Stimulated activated CD4-positive, alpha-beta T cell treated with anti-CD3 and anti-CD28 coated beads, Interleukin-4, amount 100 ng/mL, for 1 hour (primary cell): ENCODE measurements around the gene KCNG2.

Experiments used
- DNase-seq: peaks from one replicate; pipeline ENCODE4 v3.0.0-alpha.2; 2020

Gene KCNG2

DNA sequence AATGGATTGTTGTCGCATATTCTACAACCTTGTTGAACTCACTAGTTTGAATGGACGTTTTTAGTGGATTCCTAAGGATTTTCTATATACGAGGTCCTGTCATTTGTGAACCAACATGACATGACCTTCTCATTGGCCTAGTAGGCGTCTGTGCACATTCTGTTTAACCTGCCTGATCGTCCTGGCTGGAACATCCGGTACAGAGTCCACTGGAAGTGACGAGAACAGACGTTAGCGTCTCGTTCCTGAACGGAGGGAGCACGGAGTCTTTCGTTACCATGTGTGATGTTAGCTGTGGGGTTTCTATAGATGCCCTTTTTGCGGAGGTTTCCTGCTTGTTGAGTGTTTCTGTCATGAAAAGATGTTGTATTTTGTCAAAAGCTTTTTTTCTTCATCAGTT lies 91.8 kb downstream of the KCNG2 start:
- DNase-seq, result no peak

DNA sequence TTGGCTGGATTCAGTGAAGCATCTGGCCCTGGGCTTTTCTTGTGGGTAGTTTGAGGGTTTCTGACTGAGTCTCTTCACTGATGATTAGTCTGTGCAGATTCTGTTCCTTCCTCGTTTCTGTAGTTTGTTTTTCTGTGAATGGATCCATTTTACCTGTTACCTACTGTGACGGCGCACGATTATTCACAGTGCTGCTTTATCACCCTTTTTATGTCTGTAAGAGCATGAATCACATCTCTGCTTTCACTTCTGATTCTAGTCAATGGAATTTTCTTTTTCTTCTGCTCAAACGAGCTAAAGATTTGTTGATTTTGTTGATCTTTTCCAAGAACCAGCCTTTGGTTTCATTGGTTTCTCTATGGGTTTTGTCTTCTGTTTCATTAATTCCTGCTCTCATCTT lies 92.9 kb downstream of the KCNG2 start:
- no peak for DNase-seq

DNA sequence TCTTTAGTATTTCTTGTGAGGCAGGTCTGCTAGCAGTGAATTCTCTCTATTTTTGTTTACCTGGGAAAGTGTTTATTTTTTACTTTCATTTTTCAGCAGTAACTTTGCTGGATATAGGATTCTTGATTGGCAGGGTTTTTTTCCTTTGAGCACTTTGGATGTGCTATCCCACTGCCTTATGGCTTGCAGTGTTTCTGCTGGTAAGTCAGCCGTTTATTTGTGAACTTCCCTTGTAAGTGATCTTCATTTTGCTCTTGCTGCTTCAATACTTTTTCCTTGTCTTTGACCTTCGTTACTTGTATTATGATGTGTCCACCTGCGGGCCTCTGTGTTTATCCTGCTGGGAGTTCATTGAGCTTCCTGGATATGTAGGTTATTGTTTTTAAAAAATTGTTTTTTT lies 99.0 kb downstream of the KCNG2 start:
- DNase-seq, result no peak

DNA sequence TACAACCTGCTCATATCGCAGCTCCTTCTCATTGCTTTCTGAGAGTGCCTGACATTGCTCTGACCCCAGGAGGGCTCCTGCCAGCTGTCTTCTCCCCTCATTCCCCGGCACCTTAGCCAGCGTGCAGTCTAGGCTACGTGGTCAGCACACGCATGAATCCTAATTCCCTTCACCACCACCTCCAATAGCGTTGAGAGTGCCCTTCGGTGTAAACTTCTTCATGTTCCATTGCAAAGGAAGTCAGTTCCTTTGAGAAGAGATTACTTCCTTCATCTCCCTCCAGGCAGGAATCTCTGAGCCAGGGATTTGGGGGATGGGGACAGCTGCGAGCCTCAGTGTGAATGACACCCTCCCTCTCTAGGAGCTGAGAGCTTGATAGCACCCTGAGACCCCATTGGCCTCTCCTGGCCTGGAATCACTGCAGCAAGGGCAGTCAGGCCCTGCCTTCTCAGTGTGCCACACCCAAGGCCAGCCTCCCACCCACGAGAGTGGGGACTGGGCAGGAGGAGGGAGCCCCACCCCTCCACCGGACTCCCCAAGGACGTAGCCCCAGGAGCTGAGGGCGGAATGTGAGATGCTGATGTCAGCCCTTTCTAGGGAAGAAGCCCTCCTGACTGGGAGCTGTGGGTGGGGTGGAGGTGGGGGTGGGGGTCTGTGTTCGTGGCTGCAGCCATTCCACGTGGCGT lies 100.3 kb downstream of the KCNG2 start:
- no peak for DNase-seq

DNA sequence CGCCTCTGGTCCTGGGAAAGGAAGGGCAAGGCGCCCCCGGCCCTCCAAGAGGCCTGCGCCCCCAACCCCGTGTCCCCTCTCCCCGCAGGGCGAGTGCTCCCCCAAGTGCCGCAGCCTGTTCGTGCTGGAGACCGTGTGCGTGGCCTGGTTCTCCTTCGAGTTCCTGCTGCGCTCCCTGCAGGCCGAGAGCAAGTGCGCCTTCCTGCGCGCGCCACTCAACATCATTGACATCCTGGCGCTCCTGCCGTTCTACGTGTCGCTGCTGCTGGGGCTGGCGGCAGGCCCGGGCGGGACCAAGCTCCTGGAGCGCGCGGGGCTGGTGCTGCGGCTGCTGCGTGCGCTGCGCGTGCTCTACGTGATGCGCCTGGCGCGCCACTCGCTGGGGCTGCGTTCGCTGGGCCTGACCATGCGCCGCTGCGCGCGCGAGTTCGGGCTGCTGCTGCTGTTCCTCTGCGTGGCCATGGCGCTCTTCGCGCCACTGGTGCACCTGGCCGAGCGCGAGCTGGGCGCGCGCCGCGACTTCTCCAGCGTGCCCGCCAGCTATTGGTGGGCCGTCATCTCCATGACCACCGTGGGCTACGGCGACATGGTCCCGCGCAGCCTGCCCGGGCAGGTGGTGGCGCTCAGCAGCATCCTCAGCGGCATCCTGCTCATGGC lies 101.3 kb downstream of the KCNG2 start:
- no peak for DNase-seq

DNA sequence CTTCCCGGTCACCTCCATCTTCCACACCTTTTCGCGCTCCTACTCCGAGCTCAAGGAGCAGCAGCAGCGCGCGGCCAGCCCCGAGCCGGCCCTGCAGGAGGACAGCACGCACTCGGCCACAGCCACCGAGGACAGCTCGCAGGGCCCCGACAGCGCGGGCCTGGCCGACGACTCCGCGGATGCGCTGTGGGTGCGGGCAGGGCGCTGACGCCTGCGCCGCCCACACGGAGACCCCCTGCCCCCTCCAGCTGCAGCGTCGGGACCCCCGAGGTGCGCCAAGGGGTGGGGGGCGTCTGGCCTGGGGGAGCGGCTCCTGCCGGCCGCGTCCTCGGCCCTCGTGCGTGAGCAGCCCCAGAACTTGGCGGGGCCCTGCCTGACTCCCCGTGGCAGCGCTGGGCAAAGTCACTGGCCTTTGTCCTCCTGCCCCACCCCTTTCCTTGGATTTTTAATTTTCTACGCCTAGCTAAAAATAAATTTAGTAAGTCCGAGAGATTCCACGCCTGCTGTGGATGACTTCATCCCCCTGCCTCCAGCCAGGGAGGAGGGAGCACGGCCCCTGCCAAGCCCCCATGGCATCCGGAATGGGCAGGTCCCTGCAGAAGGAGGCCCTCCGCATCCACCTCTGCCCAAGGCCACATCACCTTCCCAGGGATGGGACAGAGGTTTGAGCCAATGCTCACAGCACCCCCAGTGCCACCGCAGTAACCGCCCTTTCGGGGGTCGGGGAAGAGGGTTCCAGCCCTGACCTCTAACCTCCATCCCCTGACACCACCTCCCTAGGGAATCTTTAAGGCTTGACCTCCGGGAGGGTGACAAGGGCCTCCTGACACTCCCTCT lies 102.1 kb downstream of the KCNG2 start:
- no peak for DNase-seq

DNA sequence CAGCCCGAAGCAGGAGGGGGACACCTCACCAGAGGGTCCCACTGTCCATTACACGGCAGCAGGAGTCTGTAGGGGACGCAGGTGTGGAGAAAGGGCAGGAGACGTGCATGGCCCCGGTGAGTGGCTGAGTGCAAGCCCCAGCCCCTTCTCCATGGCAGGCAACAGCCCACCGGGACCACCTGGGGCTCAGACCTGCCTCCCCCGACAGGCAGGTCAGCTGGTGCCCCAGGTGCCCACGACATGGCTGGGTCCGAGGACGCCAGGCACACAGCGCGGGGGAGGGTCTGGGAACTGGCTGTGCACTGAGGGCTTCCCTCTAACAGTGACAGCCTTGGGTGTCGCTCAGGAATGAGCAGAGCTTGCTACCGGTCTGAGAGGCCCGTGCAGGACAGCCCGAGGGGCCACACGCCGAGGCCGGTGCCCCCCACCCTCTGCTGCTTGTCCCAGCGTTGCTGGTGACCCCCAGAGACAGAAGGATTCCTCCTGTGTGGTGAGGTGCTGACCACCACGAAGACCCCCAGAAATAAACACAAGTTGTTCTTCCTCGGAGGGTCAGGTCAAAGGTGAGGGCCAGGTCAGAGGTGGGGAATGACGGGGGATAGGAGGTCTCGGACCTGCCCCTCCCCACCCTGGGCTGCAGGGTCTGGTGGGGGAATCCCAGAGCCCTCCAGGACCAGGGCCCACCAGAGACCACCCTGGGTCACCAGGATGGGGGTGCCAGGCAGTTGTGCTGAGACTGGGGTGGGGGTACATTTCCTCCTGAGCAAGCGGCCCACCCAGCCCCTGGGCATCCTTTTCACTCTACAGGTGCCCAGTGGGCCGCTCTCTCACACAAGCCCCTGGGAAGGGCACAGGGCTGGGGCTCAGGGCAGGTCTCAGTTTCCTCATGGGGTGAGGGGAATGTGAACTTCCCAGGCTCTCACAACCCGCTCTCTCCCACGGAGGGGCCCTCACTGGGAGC lies 103.2 kb downstream of the KCNG2 start:
- no peak for DNase-seq

DNA sequence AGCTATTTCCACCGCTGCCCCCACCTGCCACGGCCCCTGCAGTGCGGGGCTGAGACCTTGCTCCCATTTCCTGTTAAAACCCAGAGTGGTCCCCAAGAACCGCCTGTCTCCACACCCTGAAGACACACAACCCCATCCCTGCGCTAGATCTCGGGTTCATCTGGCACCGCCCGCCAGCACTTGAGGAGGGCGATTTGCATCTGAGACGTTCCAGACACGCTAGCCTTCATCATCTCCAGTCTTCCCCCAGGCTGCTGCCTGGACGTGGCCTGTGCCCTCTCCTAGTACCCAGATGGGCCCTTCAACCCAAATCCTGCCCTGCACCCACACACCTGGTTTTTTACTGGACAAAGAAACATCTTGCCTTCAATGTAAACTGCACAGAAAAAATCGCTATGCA lies 103.9 kb downstream of the KCNG2 start:
- DNase-seq, result no peak

DNA sequence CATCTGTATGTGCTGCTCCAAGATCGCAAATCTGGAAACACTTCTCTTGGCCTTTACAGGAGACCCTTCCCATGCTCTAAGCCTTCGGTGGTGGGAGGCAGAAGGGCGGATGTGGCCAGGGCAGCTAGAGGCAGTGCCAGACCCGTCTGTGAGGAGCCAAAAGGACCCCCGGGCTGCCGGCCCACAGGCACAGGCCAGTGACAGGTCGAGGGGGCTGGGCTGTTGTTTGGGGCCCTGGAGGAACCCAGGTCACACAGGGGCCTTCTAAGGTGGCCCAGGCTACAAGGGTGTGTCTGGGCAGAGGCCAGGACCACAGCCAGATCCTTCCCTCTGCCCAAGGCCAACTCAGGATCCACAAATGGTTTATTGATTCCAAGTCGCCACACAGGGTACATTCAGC lies 104.3 kb downstream of the KCNG2 start:
- no peak for DNase-seq

DNA sequence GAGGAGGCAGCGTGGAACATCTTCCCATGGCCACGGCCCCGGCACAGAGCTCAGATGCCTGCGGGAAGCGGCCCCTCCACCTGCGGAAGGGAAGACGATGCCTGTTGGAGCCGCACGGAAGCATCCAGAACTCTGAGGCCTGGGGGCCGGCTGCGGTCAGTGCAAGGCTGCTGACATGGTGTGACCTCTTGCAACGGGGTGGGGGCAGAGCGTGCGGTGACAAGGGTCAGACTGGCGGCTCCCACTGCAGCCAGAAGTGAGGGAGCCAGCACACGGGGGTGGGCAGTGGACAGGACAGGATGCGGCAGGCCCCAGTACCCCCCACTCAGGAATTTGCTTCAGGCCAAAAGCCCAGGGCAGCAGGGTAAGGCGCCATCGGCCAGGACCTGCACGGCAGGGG lies 104.9 kb downstream of the KCNG2 start:
- DNase-seq, result no peak

DNA sequence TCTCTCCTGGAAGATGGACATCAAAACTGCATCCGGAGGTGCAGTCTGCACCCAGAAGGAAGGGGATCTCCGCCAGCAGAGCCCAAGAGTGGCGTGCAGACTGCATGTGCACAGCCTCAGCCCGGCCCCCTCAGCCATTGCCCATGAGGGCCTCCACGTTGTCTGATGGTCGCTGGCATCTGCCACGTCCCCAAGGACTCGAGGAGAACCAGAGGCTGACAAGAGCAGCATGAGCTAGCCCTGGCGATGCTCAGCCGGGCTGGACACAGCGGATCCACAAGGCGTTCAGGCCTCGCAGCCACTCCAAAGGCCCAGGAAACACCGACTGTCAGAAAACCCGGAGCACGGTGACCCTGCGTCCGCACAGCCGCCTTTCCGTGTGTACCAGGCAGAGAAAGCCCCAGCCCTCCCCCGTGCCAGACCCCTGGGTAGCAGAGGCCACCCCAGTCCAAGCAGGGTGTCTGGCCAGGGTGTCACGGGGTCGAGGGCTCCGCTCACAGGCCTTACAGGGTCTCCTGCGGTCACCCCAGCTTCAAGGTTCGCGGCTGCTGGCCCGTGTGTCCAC lies 105.4 kb downstream of the KCNG2 start:
- no peak for DNase-seq

DNA sequence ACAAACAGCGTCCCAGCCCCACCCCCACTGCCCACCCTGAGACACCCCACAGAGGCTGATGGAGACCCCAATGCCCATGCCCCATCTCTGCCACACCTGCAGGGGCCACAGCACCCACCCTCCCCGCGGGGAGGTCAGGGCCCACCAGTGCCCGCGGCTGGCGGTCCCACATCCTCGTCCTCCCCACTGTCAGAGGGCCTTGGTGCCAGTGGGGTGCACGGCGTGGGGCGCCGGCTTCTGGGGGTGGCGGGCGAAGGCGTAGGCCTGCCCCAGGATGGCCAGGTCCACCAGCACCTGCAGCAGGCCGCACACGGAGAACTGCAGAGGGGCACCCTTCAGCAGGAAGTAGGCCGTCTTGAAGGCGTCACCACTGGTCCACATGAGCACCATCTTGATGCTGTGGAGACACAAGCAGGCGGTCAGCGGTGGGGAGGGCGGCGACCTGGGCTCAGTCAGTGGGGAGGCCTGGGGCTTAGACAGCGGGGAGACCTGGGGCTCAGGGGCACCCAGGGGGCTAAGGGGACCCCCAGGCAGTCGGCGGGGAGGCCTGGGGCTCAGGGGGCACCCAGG lies 106.1 kb downstream of the KCNG2 start:
- no peak for DNase-seq

DNA sequence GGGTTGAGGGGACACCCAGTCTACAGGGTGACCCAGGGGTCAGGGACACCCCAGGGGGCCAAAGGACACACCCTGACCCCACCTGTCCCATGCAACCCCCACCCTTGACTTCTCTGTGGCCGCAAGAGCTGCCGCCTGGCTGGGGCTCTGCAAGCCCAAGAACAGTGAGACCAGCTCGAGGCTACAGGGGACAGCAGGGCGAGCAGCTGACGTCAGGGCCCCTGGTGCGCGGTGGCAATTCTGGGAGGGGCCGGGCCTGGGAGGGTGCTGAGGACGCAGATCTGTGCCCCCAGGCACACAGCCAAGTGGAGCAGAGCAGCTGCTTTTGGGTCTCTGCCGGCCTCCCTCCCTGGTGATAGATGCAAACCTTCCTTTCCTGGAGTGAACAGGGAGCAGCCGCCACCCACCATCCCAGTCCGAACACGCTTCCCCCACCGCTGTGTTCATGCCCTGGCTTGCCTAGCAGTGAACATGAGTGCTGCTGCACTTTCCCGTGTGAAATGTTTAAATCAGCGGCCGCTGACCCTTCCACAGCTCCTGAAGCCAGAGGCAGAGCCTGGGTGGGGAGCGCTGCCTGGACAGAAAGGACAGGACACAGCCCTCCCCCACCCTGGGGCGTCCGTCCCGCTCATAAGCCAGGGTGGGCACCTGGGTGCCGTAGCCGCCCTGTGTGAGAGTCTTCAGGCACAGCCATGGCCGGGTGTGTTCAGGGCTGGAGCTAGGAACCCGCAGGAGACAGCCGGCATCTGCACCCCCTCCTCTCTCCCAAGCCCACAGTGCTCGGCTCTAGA lies 106.8 kb downstream of the KCNG2 start:
- DNase-seq, result no peak

DNA sequence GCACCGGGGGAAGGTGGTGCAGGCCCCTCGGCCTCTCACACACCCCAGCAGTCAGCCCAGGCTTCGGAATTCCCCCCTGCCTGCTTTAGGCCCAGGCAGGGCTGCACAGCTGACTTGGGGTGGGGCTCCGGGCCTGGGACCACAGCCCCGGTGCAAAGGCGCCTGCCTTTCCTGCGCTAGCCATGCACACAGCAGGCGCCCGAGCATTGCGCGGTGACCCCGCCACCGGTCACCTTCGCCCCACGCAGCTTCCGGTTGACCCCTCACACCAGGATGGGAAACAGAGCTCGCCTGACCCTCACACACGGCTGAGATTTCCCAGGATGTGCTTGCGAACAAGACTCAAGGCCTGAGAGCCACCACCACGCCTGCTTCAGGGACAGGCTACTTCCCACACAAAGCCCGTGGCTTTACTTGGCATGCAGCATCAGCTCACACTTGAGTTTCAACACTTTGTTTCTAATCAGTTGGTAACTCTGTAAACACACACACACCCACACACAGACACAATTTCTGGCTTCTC lies 107.7 kb downstream of the KCNG2 start:
- no peak for DNase-seq

DNA sequence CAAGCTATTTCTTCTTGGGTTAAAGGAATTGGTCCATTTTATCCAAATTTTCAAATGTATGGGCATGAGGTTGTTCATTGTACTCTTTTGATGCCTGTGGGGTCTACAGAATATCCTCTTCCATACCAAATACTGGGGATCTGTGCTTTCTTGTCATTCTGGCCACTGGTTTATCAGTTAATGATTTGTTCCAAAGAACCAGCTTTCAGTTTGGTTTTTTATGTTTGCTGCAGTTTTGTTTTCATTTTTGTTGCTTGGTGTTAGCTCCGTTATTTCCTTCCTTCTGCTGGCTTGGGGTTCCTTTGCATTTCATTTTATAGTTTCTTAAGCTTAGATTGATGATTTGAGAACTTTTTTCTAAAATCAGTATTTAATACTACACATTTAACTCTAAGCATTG lies 108.3 kb downstream of the KCNG2 start:
- DNase-seq, result no peak

DNA sequence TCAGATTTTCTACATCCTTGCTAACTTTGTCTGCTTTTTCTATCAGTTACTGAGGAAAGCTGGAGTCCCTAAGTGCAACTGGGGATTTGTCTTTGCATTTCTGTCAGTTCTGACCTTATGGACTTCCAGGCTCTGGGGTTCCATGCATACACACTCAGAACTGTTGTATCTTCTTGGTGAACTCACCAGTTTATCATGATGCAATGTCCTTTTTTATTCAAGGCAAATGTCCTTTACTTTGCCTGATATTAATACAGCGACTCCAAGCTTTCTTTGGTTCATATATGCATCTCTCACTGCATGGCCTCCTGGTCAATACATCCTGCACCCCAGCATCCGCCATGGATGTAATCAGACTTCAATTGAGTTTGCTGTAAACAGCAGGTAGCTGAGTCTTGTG lies 109.0 kb downstream of the KCNG2 start:
- no peak for DNase-seq

DNA sequence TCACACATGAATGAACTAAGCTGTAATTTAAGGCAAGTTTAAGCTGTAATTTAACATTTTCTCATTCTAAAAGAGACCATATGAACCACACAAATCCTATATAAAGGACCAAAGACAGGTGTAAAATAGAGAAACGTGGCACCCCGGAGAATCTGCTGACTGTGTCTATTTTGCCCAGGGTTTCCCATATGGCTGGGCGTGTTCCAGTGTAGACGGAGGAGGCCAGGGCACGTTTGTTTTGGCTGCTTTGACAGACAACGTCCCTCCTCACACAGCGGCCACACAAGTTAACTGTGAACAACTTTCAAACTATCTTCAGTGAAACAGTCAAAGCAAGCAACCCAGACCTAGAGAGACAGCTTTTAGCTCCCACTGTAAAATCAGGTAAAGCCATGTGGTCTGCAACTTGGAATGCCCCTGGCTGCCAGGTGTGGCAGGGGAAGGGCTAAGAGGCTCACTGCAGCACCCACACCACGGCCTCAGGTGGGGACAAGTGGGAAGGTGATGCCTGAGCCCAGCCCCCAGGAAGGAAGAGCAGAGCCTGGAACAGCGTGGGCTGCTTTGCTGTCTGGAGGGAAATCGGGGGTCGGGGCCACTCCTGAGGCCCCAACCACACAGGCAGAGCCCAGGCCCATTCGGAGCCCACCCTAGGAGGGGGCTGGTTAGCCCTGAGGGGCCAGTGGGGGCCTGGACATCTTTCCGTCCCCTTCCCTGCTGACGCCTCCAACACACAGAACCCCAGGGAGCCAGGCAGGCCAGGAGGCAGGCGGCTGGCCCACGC lies 113.0 kb downstream of the KCNG2 start:
- DNase-seq, result no peak

DNA sequence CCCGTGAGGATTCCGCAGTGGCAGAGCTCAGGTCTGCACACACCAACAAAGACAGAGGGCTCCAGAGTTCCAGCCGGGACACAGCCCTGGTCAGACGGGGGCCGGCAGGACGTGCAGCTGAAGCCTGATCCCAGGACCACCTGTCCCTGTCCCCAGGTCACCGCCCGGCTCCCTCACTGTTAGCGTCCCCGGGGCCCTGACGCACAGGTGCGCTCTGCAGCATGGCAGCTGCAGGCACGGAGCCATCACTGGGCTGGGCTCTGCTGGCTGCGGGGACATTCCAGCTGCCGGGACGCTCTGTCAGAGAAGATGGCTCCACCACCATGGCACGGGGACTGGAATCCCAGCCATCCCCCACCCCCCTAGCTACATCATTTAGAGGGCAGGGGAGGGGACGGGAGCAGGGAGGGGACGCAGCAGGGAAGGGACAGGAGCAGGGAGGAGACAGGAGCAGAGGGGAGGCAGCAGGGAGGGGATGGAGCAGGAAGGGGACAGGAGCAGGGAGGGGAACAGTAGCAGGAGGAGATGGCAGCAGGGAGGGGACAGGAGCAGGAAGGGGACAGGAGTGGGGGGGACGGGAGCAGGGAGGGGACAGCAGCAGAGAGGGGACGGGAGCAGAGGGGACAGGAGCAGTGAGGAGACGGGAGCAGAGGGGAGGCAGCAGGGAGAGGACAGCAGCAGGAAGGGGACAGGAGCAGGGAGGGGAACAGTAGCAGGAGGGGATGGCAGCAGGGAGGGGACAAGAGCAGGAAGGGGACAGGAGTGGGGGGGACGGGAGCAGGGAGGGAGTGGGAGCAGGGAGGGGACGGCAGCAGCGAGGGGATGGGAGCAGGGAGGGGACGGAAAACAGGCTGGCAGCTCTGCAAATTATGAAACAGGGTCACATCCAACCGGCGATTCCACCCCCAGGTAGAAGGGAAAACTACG lies 113.9 kb downstream of the KCNG2 start:
- no peak for DNase-seq

DNA sequence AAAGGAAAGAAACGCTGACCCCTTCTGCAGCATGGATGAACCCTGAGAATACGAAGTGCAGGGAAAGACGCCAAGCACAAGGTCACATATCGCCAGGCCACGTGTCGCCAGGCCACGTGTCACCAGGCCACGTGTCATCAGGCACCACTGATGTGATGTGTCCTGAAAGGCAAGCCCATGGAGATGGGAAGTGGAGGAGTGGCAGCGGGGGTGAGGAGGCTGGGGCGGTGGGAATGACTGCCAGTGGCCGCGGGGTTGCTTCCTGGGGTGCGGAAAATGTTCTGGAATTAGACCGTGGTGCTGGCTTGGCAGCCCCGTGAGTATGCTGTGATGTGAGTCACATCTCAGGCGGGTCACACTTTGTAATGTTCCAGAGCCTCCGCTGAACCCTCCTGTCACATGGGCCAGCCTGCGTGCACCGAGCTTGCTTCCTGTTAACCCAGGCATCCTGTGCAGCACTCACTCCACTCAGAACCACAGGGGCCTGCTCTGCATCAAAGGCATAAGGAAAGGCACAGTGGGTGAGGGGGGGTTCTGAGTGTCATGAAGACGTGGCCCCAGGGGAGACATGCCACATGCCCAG lies 114.8 kb downstream of the KCNG2 start:
- DNase-seq, result peak; percentile 26
